Smooth muscle cell (in vitro differentiated cells): ENCODE data around the gene ACKR1. TPM values are rescaled to one million over a fixed set of nuclear protein-coding genes. Genes with fewer than 3 reads are reported as not detected.

Experiments used
- DNase-seq: peaks from one replicate; lab custom pipeline; 2025; ENCODE audit not compliant: unreplicated experiment; lab: John Stamatoyannopoulos, UW
- H2AFZ ChIP-seq: fragments of 200-600 bp; sonication (generic); 2 replicates; pipeline ENCODE4 v1.6.0; 2016; ENCODE audit warnings: antibody characterized with exemption, low read depth, mild to moderate bottlenecking
- H3F3A ChIP-seq: fragments of 200-600 bp; sonication (generic); 2 replicates; pipeline ENCODE4 v1.6.0; 2017; ENCODE audit warnings: antibody characterized with exemption, low read depth
- H3K27ac ChIP-seq: fragments of 200-600 bp; sonication (generic); 2 replicates; pipeline ENCODE4 v1.5.1; 2016; ENCODE audit warnings: low read depth, mild to moderate bottlenecking
- H3K27me3 ChIP-seq: fragments of 200-600 bp; sonication (generic); 2 replicates; pipeline ENCODE4 v1.6.1; 2016; ENCODE audit warnings: low read depth, mild to moderate bottlenecking
- H3K36me3 ChIP-seq: fragments of 200-600 bp; sonication (generic); 2 replicates; pipeline ENCODE4 v1.5.1; 2016; ENCODE audit warnings: low read depth
- H3K4me1 ChIP-seq: fragments of 200-600 bp; sonication (generic); 2 replicates; pipeline ENCODE4 v1.5.1; 2016; ENCODE audit warnings: low read depth
- H3K4me2 ChIP-seq: fragments of 200-600 bp; sonication (generic); 2 replicates; pipeline ENCODE4 v1.6.0; 2016; ENCODE audit warnings: mild to moderate bottlenecking
- H3K4me3 ChIP-seq: fragments of 200-600 bp; sonication (generic); 2 replicates; pipeline ENCODE4 v1.5.1; 2016; ENCODE audit warnings: mild to moderate bottlenecking
- H3K79me2 ChIP-seq: fragments of 200-600 bp; sonication (generic); 2 replicates; pipeline ENCODE4 v1.6.0; 2016; ENCODE audit warnings: low read depth, mild to moderate bottlenecking
- H3K9ac ChIP-seq: fragments of 200-600 bp; sonication (generic); 2 replicates; pipeline ENCODE4 v1.6.0; 2016; ENCODE audit warnings: low read depth
- H3K9me3 ChIP-seq: fragments of 200-600 bp; sonication (generic); replicated peaks from 2 replicates; pipeline ENCODE4 v1.5.1; 2016; ENCODE audit warnings: low read depth
- H4K20me1 ChIP-seq: fragments of 200-600 bp; sonication (generic); 2 replicates; pipeline ENCODE4 v1.6.0; 2016; ENCODE audit warnings: low read depth
- WGBS: methylation state at CpG from one replicate; pipeline ENCODE4 v1.1.7; 2016; ENCODE audit warnings: low lambda C conversion rate; 5-methylcytosine and 5-hydroxymethylcytosine counted together
- polyA plus RNA-seq: library from polyadenylated mRNA; unstranded; fragments of >200 nt; fragmentation: Nextera tagmentation; extraction: Ambion mirVana; gene quantifications from 2 replicates; pipeline ENCODE4 v1.2.1, GENCODE V29; 2016
- total RNA-seq: library from RNA; depleted of rRNA; stranded (reverse); fragments of >200 nt; gene quantifications from 2 replicates; pipeline ENCODE4 v1.2.3, GENCODE V29; 2014
- TF ChIP-seq, protein P1 (sequence below): fragments of 200-600 bp; sonication (generic); IDR thresholded peaks from 2 replicates; pipeline ENCODE4 v1.5.1; 2017; ENCODE audit warnings: borderline replicate concordance, mild to moderate bottlenecking, antibody characterized with exemption; ENCODE audit not compliant: insufficient read depth, poor library complexity, severe bottlenecking

ACKR1 gene
- total and polyA plus RNA-seq, 2 experiments from 2014 or later = 0.04 to 0.25 TPM

GRCh38 chr1:159239551-159240220 lies 35.0 kb downstream of the ACKR1 start:
- Histone ChIP-seq H3K79me2 (no peaks in the 10 kb centered on the region), H4K20me1 (no peaks in the 10 kb centered on the region), H3K9ac (no peak overlapping the region), H3K27me3 (no peaks in the 10 kb centered on the region), H3K9me3 (no peaks in the 10 kb centered on the region), H2AFZ (no peak overlapping the region), H3K36me3 (no peaks in the 10 kb centered on the region), H3K27ac (no peak overlapping the region), H3K4me2 (no peak overlapping the region), H3K4me1 (no peaks in the 10 kb centered on the region), H3F3A (no peaks in the 10 kb centered on the region), H3K4me3 (no peak overlapping the region)
- WGBS = 56% methylated on average over 4 of the region's 4 CpGs
- DNase-seq = no peak
- TF ChIP-seq, protein P1, sequence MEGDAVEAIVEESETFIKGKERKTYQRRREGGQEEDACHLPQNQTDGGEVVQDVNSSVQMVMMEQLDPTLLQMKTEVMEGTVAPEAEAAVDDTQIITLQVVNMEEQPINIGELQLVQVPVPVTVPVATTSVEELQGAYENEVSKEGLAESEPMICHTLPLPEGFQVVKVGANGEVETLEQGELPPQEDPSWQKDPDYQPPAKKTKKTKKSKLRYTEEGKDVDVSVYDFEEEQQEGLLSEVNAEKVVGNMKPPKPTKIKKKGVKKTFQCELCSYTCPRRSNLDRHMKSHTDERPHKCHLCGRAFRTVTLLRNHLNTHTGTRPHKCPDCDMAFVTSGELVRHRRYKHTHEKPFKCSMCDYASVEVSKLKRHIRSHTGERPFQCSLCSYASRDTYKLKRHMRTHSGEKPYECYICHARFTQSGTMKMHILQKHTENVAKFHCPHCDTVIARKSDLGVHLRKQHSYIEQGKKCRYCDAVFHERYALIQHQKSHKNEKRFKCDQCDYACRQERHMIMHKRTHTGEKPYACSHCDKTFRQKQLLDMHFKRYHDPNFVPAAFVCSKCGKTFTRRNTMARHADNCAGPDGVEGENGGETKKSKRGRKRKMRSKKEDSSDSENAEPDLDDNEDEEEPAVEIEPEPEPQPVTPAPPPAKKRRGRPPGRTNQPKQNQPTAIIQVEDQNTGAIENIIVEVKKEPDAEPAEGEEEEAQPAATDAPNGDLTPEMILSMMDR = no peak

DNA sequence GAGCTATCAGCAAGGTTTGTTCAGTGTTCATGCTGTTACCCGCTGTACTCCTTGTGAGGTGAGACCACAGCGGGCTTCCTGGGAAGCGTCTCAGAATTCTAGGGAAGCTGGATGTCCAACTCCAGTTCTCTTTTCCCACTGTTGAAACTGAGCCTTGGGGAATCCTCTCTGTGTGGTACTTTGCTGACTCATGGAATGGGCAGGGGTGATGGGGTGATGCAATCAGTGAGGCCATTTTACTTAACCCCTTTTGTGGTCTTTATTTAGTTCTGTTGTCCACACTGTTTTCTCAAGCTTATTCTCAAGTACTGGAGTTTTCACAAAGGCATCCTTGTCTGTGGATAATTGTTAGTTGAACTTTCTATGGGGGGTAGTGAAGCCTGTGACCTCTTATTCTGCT lies 42.6 kb downstream of the ACKR1 start:
- WGBS = 93% methylated on average over 3 of the region's 3 CpGs
- TF ChIP-seq, protein P1 = no peak

DNA sequence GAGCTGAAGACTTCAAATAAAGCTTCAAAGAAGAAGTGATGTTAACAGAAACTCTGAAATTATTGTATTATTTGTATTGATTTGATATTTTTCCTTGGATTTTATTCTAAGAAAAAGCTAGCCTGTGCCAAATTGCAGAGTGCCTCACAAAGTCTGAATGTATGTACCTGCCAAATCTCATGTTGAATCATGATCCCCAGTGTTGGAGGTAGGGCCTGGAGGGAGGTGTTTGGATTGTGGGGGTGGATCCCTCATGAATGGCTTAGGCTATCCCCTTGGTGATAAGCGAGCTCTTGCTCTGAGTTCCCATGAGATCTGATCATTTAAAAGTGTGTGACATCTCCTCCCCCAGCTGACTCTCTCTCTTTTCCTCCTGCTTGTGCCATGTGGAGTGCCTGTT lies 43.6 kb downstream of the ACKR1 start:
- 57% methylated on average over 1 of the region's 1 CpG for WGBS
- DNase-seq = no peak
- Histone ChIP-seq H2AFZ (no peak overlapping the region), H3F3A (no peaks in the 10 kb centered on the region), H3K27ac (no peak overlapping the region), H3K27me3 (no peaks in the 10 kb centered on the region), H3K9me3 (no peaks in the 10 kb centered on the region), H3K4me1 (no peaks in the 10 kb centered on the region), H3K4me3 (no peak overlapping the region), H3K36me3 (no peaks in the 10 kb centered on the region), H3K9ac (no peak overlapping the region), H3K4me2 (no peak overlapping the region), H3K79me2 (no peaks in the 10 kb centered on the region), H4K20me1 (no peaks in the 10 kb centered on the region)
- TF ChIP-seq, protein P1 = no peak

More for the DNA sequence above, 42.6 kb downstream of the ACKR1 start:
- Histone ChIP-seq H3K9me3 (no peaks in the 10 kb centered on the region), H3K4me2 (no peak overlapping the region), H3K79me2 (no peaks in the 10 kb centered on the region), H3K9ac (no peak overlapping the region), H4K20me1 (no peaks in the 10 kb centered on the region), H3K36me3 (no peaks in the 10 kb centered on the region), H3K4me3 (no peak overlapping the region), H3K4me1 (no peaks in the 10 kb centered on the region), H3F3A (no peaks in the 10 kb centered on the region), H3K27ac (no peak overlapping the region), H2AFZ (no peak overlapping the region), H3K27me3 (no peaks in the 10 kb centered on the region)
- no peak for DNase-seq

GRCh38 chr1:159250638-159251216 lies 46.1 kb downstream of the ACKR1 start:
- Histone ChIP-seq H3F3A (no peaks in the 10 kb centered on the region), H4K20me1 (no peaks in the 10 kb centered on the region), H3K9me3 (no peaks in the 10 kb centered on the region), H3K4me2 (no peak overlapping the region), H3K36me3 (no peaks in the 10 kb centered on the region), H3K4me3 (no peak overlapping the region), H2AFZ (no peak overlapping the region), H3K27me3 (no peaks in the 10 kb centered on the region), H3K9ac (no peak overlapping the region), H3K27ac (no peak overlapping the region), H3K4me1 (no peaks in the 10 kb centered on the region), H3K79me2 (no peaks in the 10 kb centered on the region)
- DNase-seq = no peak
- 66% methylated on average over 8 of the region's 8 CpGs for WGBS
- TF ChIP-seq, protein P1 = no peak
